HepG2 (cell line): Measurements from ENCODE around the gene ACSL3. TPM values are rescaled to one million over a fixed set of nuclear protein-coding genes. Genes with fewer than 3 reads are reported as not detected.

ENCODE experiments used
- ATAC-seq: fragments of 200-7000 bp; cut with Tn5 transposase; 3 replicates; pipeline ENCODE4 v1.9.1; 2020; ENCODE audit warnings: mild to moderate bottlenecking, moderate library complexity
- BruUV-seq: library from RNA; stranded (reverse); fragments of 400-500 nt; replicated peaks from 2 replicates; lab custom pipeline; 2021; lab: Mats Ljungman, UMichigan
- CTCF ChIA-PET: fragments of 300-600 bp; formaldehyde crosslinking; extraction: SDS; loops from one replicate; lab custom pipeline; 2021; ENCODE audit warnings: low total read pairs, inconsistent platforms, low intra/inter-chr PET ratio; lab: Yijun Ruan, JAX
- POLR2A ChIA-PET: fragments of 350-600 bp; sonication (Branson Sonifier 250); formaldehyde crosslinking; loops from one replicate; lab custom pipeline; 2020; ENCODE audit warnings: antibody characterized with exemption, inconsistent platforms; lab: Yijun Ruan, JAX
- DNase-seq: peaks from one replicate; pipeline ENCODE4 v3.0.0-alpha.2; 2015; ENCODE audit warnings: low spot score
- FAIRE-seq: peaks from 3 replicates; lab custom pipeline; 2011; peaks lifted over from hg19 to GRCh38; lab: Jason Lieb, UNC
- H2AFZ ChIP-seq: one replicate; pipeline ENCODE4 v1.6.1; 2011; ENCODE audit warnings: low read length, inconsistent platforms
- H3K27ac ChIP-seq: fragments of 300-600 bp; 3 replicates; pipeline ENCODE4 v1.8.0; 2011; ENCODE audit warnings: mixed run types, mild to moderate bottlenecking, mixed read lengths, low read length, inconsistent platforms; ENCODE audit not compliant: insufficient read depth; ENCODE audit errors: extremely low read length
- H3K27me3 ChIP-seq, 2 experiments: fragments of 200-600 bp in 1 of 2; 2 replicates in 1 of 2; 3 replicates in 1 of 2; pipeline versions ENCODE4 v1.6.0 to v1.8.0; 2011; ENCODE audit warnings: low read length in 2 of 2, mild to moderate bottlenecking in 2 of 2, moderate library complexity in 2 of 2, inconsistent platforms in 1 of 2; ENCODE audit not compliant: insufficient read depth in 2 of 2, control insufficient read depth in 1 of 2
- H3K36me3 ChIP-seq, 2 experiments: fragments of 200-600 bp in 1 of 2; replicated peaks in 1 of 2; 2 replicates in 1 of 2; 3 replicates in 1 of 2; pipeline versions ENCODE4 v1.5.1 to v1.8.0; 2011; ENCODE audit warnings: low read length in 2 of 2, inconsistent platforms in 1 of 2; ENCODE audit not compliant: insufficient read depth in 2 of 2, control insufficient read depth in 1 of 2
- H3K4me1 ChIP-seq: 2 replicates; pipeline ENCODE4 v1.5.1; 2012; ENCODE audit warnings: low read length, inconsistent platforms; ENCODE audit not compliant: insufficient read depth
- H3K4me2 ChIP-seq: 2 replicates; pipeline ENCODE4 v1.6.0; 2011; ENCODE audit warnings: low read depth, low read length, inconsistent platforms
- H3K4me3 ChIP-seq, 3 experiments: fragments of 200-600 bp in 1 of 3; sonication (generic), shearing (Covaris generic) in 1 of 3; replicated peaks in 1 of 3; 2 replicates each; pipeline ENCODE4 v1.5.1; 2011 to 2016; ENCODE audit warnings: low read length in 3 of 3, inconsistent platforms in 2 of 3, low read depth in 2 of 3, mild to moderate bottlenecking in 2 of 3, control low read depth in 1 of 3, mixed read lengths in 1 of 3; ENCODE audit not compliant: insufficient read depth in 1 of 3
- H3K79me2 ChIP-seq: one replicate; pipeline ENCODE4 v1.6.1; 2011; ENCODE audit warnings: low read length, inconsistent platforms; ENCODE audit not compliant: insufficient read depth
- H3K9ac ChIP-seq: 2 replicates; pipeline ENCODE4 v1.6.0; 2011; ENCODE audit warnings: mild to moderate bottlenecking, low read depth, low read length, inconsistent platforms; ENCODE audit not compliant: insufficient read depth
- H3K9me3 ChIP-seq: 2 replicates; pipeline ENCODE4 v1.5.1; 2012; ENCODE audit warnings: mild to moderate bottlenecking, low read length
- H4K20me1 ChIP-seq: 2 replicates; pipeline ENCODE4 v1.6.0; 2011; ENCODE audit warnings: inconsistent platforms, mild to moderate bottlenecking, low read length, moderate library complexity; ENCODE audit not compliant: insufficient read depth
- CREM ChIP-seq, 2 experiments: sonication (generic) in 1 of 2; formaldehyde crosslinking in 1 of 2; IDR thresholded peaks; 2 replicates each; pipeline versions ENCODE4 v1.4.0 to v1.6.1; 2016 to 2020; ENCODE audit warnings: antibody characterized with exemption in 1 of 2, mild to moderate bottlenecking in 1 of 2, missing genetic modification reagents in 1 of 2
- DNMT3B ChIP-seq: conservative IDR thresholded peaks from 2 replicates; pipeline ENCODE4 v1.6.1; 2016; ENCODE audit warnings: missing biosample characterization, control low read depth
- EP300 ChIP-seq, 3 experiments: sonication (generic) in 1 of 3; formaldehyde crosslinking in 1 of 3; IDR thresholded peaks; 2 replicates each; pipeline versions ENCODE4 v1.5.1 to v1.6.1; 2011 to 2020; ENCODE audit warnings: low read depth in 2 of 3, low read length in 2 of 3, borderline replicate concordance in 1 of 3, improper control_type of control experiment in 1 of 3, mild to moderate bottlenecking in 1 of 3, missing genetic modification reagents in 1 of 3, moderate library complexity in 1 of 3
- GATAD2A ChIP-seq: IDR thresholded peaks from 2 replicates; pipeline ENCODE4 v1.6.1; 2016
- HMG20B ChIP-seq: conservative IDR thresholded peaks from 2 replicates; pipeline ENCODE4 v1.6.1; 2016; ENCODE audit warnings: missing genetic modification reagents, missing compliant biosample characterization
- JDP2 ChIP-seq: sonication (generic); formaldehyde crosslinking; IDR thresholded peaks from 2 replicates; pipeline ENCODE4 v1.8.1; 2022; ENCODE audit warnings: missing genetic modification reagents, borderline replicate concordance
- KMT2B ChIP-seq: IDR thresholded peaks from 2 replicates; pipeline ENCODE4 v1.6.1; 2016; ENCODE audit warnings: missing genetic modification reagents, missing compliant biosample characterization
- PLRG1 ChIP-seq: fragments of 450-650 bp; conservative IDR thresholded peaks from 2 replicates; pipeline ENCODE4 v1.6.1; 2016
- RARG ChIP-seq: sonication (generic); formaldehyde crosslinking; IDR thresholded peaks from 2 replicates; pipeline ENCODE4 v1.4.0; 2020; ENCODE audit warnings: low read depth, mild to moderate bottlenecking, missing genetic modification reagents
- SNAPC2 ChIP-seq: sonication (generic); formaldehyde crosslinking; IDR thresholded peaks from 2 replicates; pipeline ENCODE4 v1.8.1; 2022; ENCODE audit warnings: mild to moderate bottlenecking, missing genetic modification reagents
- SRSF9 ChIP-seq: fragments of 200-400 bp; formaldehyde crosslinking; IDR thresholded peaks from 2 replicates; pipeline ENCODE4 v1.6.1; 2018; ENCODE audit warnings: borderline replicate concordance, mild to moderate bottlenecking, low read depth, low read length; ENCODE audit not compliant: insufficient read depth, poor library complexity, severe bottlenecking
- ZFP37 ChIP-seq: sonication (generic); formaldehyde crosslinking; IDR thresholded peaks from 2 replicates; pipeline ENCODE4 v1.4.0; 2020; ENCODE audit warnings: missing genetic modification reagents, borderline replicate concordance
- ZKSCAN8 ChIP-seq: IDR thresholded peaks from 2 replicates; pipeline ENCODE4 v1.6.1; 2016; ENCODE audit warnings: borderline replicate concordance, missing genetic modification reagents, missing compliant biosample characterization
- ZNF3 ChIP-seq: IDR thresholded peaks from 2 replicates; pipeline ENCODE4 v1.7.0; 2017; ENCODE audit warnings: inconsistent platforms
- ZNF644 ChIP-seq: IDR thresholded peaks from 2 replicates; pipeline ENCODE4 v1.6.1; 2016; ENCODE audit warnings: low read depth
- WGBS: methylation state at CpG from one replicate; pipeline ENCODE4 v1.1.6; 2017; ENCODE audit warnings: low lambda C conversion rate; 5-methylcytosine and 5-hydroxymethylcytosine counted together
- in situ Hi-C: cut with HindIII; loops from 2 replicates; pipeline ENCODE4 v1.10.0; 2017; ENCODE audit warnings: low pct_unique_long_range_greater_than_20kb; ENCODE audit not compliant: extremely low pct_ligation_motif_present
- intact Hi-C: fragments of 100-400 bp; cut with micrococcal nuclease; formaldehyde crosslinking; loops from one replicate; pipeline ENCODE4 v1.10.0; 2022; ENCODE audit not compliant: unreplicated experiment
- polyA plus RNA-seq, 8 experiments: library from polyadenylated mRNA; depleted of rRNA in 3 of 8; stranded (reverse) in 7 of 8; unstranded in 1 of 8; fragments of >200 nt; fragmentation: Illumina TruSeq in 4 of 8; extraction: Trizol in 4 of 8; gene quantifications; 2 replicates each; pipeline versions ENCODE4 v1.2.1 to v1.2.3, GENCODE V29; 2011 to 2016; ENCODE audit warnings: low read depth in 4 of 8, missing spikeins in 1 of 8, mixed read lengths in 1 of 8; ENCODE audit not compliant: insufficient read depth in 1 of 8
- total RNA-seq, 5 experiments: library from RNA; depleted of rRNA; stranded (reverse); fragments of >200 nt; fragmentation: Illumina TruSeq; extraction: Trizol; gene quantifications; 2 replicates each; pipeline ENCODE4 v1.2.3, GENCODE V29; 2016; ENCODE audit warnings: low read depth in 1 of 5
- TF ChIP-seq, protein P1 (sequence below): IDR thresholded peaks from 2 replicates; pipeline ENCODE4 v1.6.1; 2016; ENCODE audit warnings: missing genetic modification reagents, missing compliant biosample characterization

Gene ACSL3
- total and polyA plus RNA-seq, 2 of the 13 experiments (the other 11 are each of a cell fraction or from before 2014, with no cell fraction given), result 305 to 365 TPM

DNA sequence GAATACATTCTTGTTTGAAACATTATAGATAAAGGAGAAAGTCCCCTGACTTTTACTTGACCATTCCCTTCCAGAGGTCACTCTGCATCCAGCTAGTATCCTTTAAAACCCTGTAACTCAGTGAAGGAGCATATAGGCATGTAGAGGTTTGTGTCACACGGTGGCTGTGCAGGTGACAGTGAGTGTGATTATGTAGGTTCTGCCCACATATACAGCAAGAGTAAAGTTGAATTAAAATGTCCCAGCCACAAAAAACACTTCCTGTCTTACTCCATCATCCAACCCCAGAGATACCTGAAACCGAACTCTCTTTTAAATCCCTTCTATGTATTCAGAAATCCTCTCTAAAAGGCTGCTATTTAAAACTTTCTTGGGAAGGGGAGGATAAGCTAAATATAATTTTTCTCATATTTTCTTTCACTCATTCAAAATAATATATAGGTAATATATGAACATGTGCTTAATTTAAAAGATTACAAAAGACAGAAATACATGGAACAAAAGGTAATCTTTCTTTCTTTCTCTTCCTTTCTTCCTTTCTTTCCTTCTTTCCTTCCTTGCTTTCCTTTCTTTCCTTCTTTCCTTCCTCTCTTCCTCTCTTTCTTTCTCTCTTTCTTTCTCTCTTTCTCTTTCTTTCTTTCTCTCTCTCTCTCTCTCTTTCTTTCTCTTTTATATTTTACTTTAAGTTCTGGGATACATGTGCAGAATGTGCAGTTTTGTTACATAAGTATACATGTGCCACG lies 20.6 kb upstream of the ACSL3 start:
- 87% methylated on average over 3 of the region's 3 CpGs for WGBS
- in situ Hi-C loops (no loop called here), intact Hi-C loops (no loop called here)
- no peak overlapping the region for H2AFZ ChIP-seq
- ATAC-seq, result no peak
- H3K36me3 ChIP-seq, result no peaks in the 10 kb centered on the region
- no TSS peak for BruUV-seq
- TF ChIP-seq SRSF9 (peak; percentile 83), PLRG1 (no peak), ZFP37 (CRISPR knock-in tag) (no peak), HMG20B (CRISPR knock-in tag) (no peak)
- H3K4me2 ChIP-seq, result no peak overlapping the region
- DNase-seq, result no peak
- H3K4me3 ChIP-seq, result no peak overlapping the region
- no peaks in the 10 kb centered on the region for H3K27me3 ChIP-seq
- no peaks in the 10 kb centered on the region for H3K79me2 ChIP-seq
- H4K20me1 ChIP-seq, result no peaks in the 10 kb centered on the region
- H3K9me3 ChIP-seq, result no peaks in the 10 kb centered on the region
- no peak overlapping the region for H3K27ac ChIP-seq
- ChIA-PET CTCF (no interaction called here), POLR2A (interaction anchor here (0.7 kb wide), 1 partner anchor 20 kb away, joined by 3 read pairs; no protein-coding TSS in a partner anchor)
- H3K4me1 ChIP-seq, result peaks cover 54% of the 10 kb centered on the region
- FAIRE-seq, result no peak
- H3K9ac ChIP-seq, result no peak overlapping the region

DNA sequence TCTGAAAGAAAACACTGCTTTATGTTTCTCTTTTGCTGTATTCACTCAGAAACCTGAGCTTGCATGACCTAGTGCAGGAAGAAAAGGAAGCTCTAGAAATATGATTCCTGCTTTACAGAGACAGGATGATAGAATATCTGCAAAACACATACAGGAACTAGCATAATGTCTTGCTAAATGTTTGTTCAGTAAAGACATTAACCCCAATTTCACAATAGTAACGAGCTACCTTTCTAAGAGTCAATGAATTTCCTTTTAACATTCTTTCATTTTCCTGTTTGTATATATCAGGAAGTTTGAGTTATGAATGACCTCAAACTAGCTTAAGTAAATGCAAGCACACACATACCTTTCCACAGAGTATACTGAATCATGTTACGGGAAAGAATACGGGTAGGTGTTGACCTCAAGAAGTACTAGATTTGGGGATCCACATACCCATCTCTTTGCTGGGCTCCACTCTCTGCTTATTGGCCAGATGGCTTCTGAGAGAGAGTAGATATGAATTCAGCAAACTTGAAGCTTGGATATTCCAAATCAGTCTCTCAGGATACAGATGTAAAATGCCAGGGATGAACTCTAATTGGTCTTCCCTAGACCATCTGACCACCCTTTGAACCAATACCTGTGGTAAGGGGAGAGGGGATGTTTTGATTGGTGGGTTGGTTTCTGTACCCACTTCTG lies 18.2 kb upstream of the ACSL3 start:
- Histone ChIP-seq H3K4me3 (peak overlapping the region in 2 of 3 experiments; percentile 10 to 30; a peak in 3 of 6 replicates), H3K4me1 (peaks cover 46% of the 10 kb centered on the region), H2AFZ (peak overlapping the region; percentile 17), H4K20me1 (no peaks in the 10 kb centered on the region), H3K9ac (peak overlapping the region; percentile 50), H3K27ac (peak overlapping the region; percentile 54), H3K9me3 (no peaks in the 10 kb centered on the region), H3K79me2 (no peaks in the 10 kb centered on the region), H3K4me2 (peak overlapping the region; percentile 52), H3K27me3 (no peaks in the 10 kb centered on the region), H3K36me3 (no peaks in the 10 kb centered on the region)
- BruUV-seq, result no TSS peak
- 4% methylated on average over 3 of the region's 3 CpGs for WGBS
- ChIA-PET POLR2A (interaction anchor here (0.7 to 3.0 kb wide), 11 partner anchors 11 to 133 kb away, joined by 3 to 33 read pairs (median 6); partner anchors contain the start of gene ACSL3), CTCF (interaction anchor here (1.0 kb wide), 1 partner anchor 46 kb away, joined by 5 read pairs; no protein-coding TSS in a partner anchor)
- intact Hi-C loops, result loop anchor here (1.0 kb wide), 2 partner anchors 18 to 45 kb away; no protein-coding TSS in a partner anchor
- FAIRE-seq, result no peak
- peak; percentile 95 for DNase-seq
- in situ Hi-C loops, result no loop called here
- ATAC-seq, result peak; percentile 94
- TF ChIP-seq GATAD2A (CRISPR knock-in tag) (peak; percentile 96), ZKSCAN8 (CRISPR knock-in tag) (peak; percentile 86; the same call in 1 of the 2 replicates), SNAPC2 (CRISPR knock-in tag) (peak; percentile 39; the same call in 1 of the 2 replicates), RARG (CRISPR knock-in tag) (no peak), ZNF644 (peak; percentile 11; the same call in 1 of the 2 replicates), EP300 (IDR thresholded peaks at IDR 0.05; ENCODE audit: low read depth in 2 of 2, low read length in 2 of 2) (peak in 1 of 2 experiments; percentile 96; a peak in 2 of 4 replicates), EP300 (CRISPR knock-in tag; IDR thresholded peaks at IDR 0.05; ENCODE audit: borderline replicate concordance) (peak; percentile 92), KMT2B (CRISPR knock-in tag) (0 out of 2 replicates have a peak, but pooled peaks have one; percentile 13), CREM (IDR thresholded peaks at IDR 0.05) (peak; percentile 91), CREM (CRISPR knock-in tag; IDR thresholded peaks at IDR 0.05) (no peak), ZNF3 (CRISPR knock-in tag) (no peak; the same call in 1 of the 2 replicates), DNMT3B (CRISPR knock-in tag) (peak; percentile 30; the same call in 1 of the 2 replicates), JDP2 (CRISPR knock-in tag) (no peak)
- TF ChIP-seq, protein P1, sequence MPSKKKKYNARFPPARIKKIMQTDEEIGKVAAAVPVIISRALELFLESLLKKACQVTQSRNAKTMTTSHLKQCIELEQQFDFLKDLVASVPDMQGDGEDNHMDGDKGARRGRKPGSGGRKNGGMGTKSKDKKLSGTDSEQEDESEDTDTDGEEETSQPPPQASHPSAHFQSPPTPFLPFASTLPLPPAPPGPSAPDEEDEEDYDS (CRISPR knock-in tag), result peak; percentile 38
